Adrenal gland (tissue), 5 donors: ENCODE measurements around the gene PTGES.

ENCODE experiments used
- CTCF ChIP-seq, 6 experiments: fragments of 450-650 bp in 4 of 6; fragments of 200-600 bp in 2 of 6; sonication (generic) in 1 of 6; IDR thresholded peaks; 1 replicate in 5 of 6; 2 replicates in 1 of 6; pipeline versions ENCODE4 v1.5.1 to v1.8.0; 2016 to 2021; ENCODE audit warnings: antibody characterized with exemption in 6 of 6, mild to moderate bottlenecking in 2 of 6, moderate library complexity in 1 of 6
- POLR2A ChIP-seq, 2 donors: fragments of 450-650 bp; IDR thresholded peaks; one replicate each; pipeline ENCODE4 v1.6.1; 2017; ENCODE audit warnings: antibody characterized with exemption in 2 of 2, mild to moderate bottlenecking in 2 of 2, moderate library complexity in 1 of 2
- donor health status: DM: no; HTN: no; CAD: no.

DNA sequence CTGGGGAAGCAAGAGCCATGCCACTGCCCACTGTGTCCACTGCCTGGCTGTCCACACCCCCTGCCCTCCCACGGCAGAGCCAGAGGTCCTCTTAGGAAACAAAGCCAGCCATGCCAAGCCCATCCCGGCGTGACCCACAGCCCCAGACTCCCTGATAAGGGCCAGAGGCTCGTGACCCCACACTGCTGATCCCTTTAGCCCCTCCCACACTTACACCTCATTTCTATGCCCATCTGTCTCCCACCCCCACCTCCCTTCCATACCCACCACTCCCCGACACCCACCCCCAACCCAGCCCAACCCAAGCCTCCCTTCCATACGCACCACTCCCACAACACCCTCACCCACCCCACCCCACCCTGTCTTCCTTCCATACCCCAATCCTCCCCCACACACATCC lies 17.3 kb downstream of the PTGES start:
- TF ChIP-seq CTCF (IDR thresholded peaks at IDR 0.05) (no peak), POLR2A (IDR thresholded peaks at IDR 0.05) (no peak)
